ENCODE data around the gene PP2D1.

DNA sequence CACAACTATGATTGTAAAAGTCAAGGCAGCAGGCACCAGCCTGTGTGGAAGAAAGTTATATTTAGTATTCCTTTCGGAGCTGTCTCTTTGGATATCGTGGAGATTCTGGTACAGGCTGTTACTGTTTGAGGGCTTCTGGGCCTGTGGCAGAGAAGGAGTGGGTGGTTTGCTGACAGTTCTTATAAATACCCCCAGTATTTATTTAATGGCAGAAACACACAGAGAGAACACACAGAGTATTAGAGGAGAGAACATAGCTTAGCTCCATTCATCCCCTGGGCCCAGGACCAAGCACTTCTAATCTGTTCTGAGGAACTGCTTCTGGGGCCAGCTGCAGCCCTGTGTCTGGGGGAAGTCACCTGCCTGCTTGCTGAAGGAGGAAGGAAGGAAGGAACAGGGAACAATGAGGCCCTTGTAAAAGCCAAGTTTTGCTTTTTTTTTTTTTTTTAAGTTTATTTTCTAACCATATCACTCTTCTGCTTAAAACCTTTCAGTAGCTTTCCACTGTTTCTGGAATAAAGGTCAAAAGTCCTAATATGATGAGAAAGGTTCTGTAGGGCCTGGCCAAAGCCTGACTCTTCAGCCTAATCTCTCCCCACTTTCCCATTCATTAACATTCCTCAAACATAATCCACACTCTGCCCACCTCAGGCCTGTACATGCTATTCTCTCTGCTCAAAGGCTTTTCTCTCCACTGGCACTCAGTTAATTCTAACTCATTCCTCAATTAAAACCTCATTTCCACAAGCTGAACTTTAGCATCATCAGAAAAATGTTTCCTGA lies 11.8 kb upstream of the PP2D1 start:
- TF ChIP-seq CTCF (IDR thresholded peaks at IDR 0.05; ENCODE audit: insufficient read depth, low read length, poor library complexity, severe bottlenecking) (no peak), EZH2phosphoT487 (conservative IDR thresholded peaks at IDR 0.05; ENCODE audit: low read length) (no peak)
